H1 (cell line): ENCODE results near the gene NEURL1B. TPM values are rescaled to one million over a fixed set of nuclear protein-coding genes. Genes with fewer than 3 reads are reported as not detected.

Experiments
- CTCF ChIA-PET: fragments of 300-600 bp; sonication (Branson Sonifier 250); formaldehyde crosslinking; loops from one replicate; lab custom pipeline; 2021; ENCODE audit not compliant: partially characterized antibody; lab: Charles Lee
- POLR2A ChIA-PET: fragments of 300-600 bp; sonication (Branson Sonifier 250); formaldehyde crosslinking; loops from one replicate; lab custom pipeline; 2021; ENCODE audit warnings: inconsistent platforms; ENCODE audit not compliant: partially characterized antibody; lab: Charles Lee
- DNase-seq, 2 experiments: peaks; one replicate each; pipeline versions ENCODE4 v3.0.0 to v3.0.0-alpha.2; 2010 to 2022; ENCODE audit warnings: low spot score in 2 of 2, low read depth in 1 of 2, mixed read lengths in 1 of 2
- FAIRE-seq: peaks from 2 replicates; lab custom pipeline; 2011; peaks lifted over from hg19 to GRCh38; lab: Jason Lieb, UNC
- H2AFZ ChIP-seq: 2 replicates; pipeline ENCODE4 v1.8.1; 2012; ENCODE audit warnings: low read length, inconsistent platforms
- H2AK5ac ChIP-seq: 2 replicates; pipeline ENCODE4 v1.6.1; 2013; ENCODE audit warnings: low read depth, low read length
- H2BK120ac ChIP-seq: replicated peaks from 2 replicates; pipeline ENCODE3; 2013; ENCODE audit warnings: low read depth, low read length, inconsistent platforms
- H2BK12ac ChIP-seq: 2 replicates; pipeline ENCODE4 v1.6.1; 2013; ENCODE audit warnings: low read depth, low read length
- H2BK15ac ChIP-seq: 2 replicates; pipeline ENCODE4 v1.6.1; 2013; ENCODE audit warnings: low read length
- H2BK20ac ChIP-seq: 2 replicates; pipeline ENCODE4 v1.6.1; 2013; ENCODE audit warnings: low read length
- H2BK5ac ChIP-seq: 2 replicates; pipeline ENCODE4 v1.6.1; 2013; ENCODE audit warnings: low read depth, low read length
- H3K14ac ChIP-seq: 2 replicates; pipeline ENCODE4 v1.6.1; 2013; ENCODE audit warnings: inconsistent platforms; ENCODE audit not compliant: insufficient read length
- H3K18ac ChIP-seq: 2 replicates; pipeline ENCODE4 v1.6.1; 2013; ENCODE audit warnings: low read length; ENCODE audit errors: extremely low read depth
- H3K23ac ChIP-seq: 2 replicates; pipeline ENCODE4 v1.6.1; 2013; ENCODE audit warnings: inconsistent platforms; ENCODE audit not compliant: insufficient read length
- H3K23me2 ChIP-seq: 2 replicates; pipeline ENCODE4 v1.6.1; 2013; ENCODE audit warnings: low read depth, low read length
- H3K27ac ChIP-seq: 2 replicates; pipeline ENCODE4 v1.6.1; 2011; ENCODE audit warnings: low read depth, low read length, inconsistent platforms
- H3K27me3 ChIP-seq, 4 experiments: replicated peaks in 1 of 4; 1 replicate in 1 of 4; 2 replicates in 3 of 4; pipeline versions ENCODE4 v1.6.1 to v1.8.1; 2011 to 2013; ENCODE audit warnings: low read length in 3 of 4, mild to moderate bottlenecking in 3 of 4, inconsistent platforms in 2 of 4, mixed read lengths in 2 of 4, moderate library complexity in 1 of 4; ENCODE audit not compliant: control insufficient read depth in 3 of 4, insufficient read depth in 3 of 4; ENCODE audit errors: extremely low read depth in 1 of 4
- H3K36me3 ChIP-seq, 4 experiments: 2 replicates each; pipeline versions ENCODE4 v1.6.1 to v1.8.1; 2011 to 2013; ENCODE audit warnings: mild to moderate bottlenecking in 4 of 4, low read length in 3 of 4, moderate library complexity in 2 of 4, control low read depth in 1 of 4, inconsistent platforms in 1 of 4; ENCODE audit not compliant: insufficient read depth in 4 of 4, control insufficient read depth in 2 of 4
- H3K4ac ChIP-seq: replicated peaks from 2 replicates; pipeline ENCODE3; 2013; ENCODE audit warnings: low read length, low read depth, mixed read lengths, inconsistent platforms; ENCODE audit not compliant: insufficient read length
- H3K4me1 ChIP-seq, 4 experiments: replicated peaks in 1 of 4; 1 replicate in 1 of 4; 2 replicates in 3 of 4; pipeline versions ENCODE4 v1.6.1 to v1.8.1; 2011 to 2013; ENCODE audit warnings: low read length in 3 of 4, inconsistent platforms in 2 of 4, mixed read lengths in 1 of 4; ENCODE audit not compliant: insufficient read depth in 4 of 4, control insufficient read depth in 3 of 4
- H3K4me2 ChIP-seq, 2 experiments: 2 replicates each; pipeline versions ENCODE4 v1.6.1 to v1.8.1; 2011 to 2013; ENCODE audit warnings: low read depth in 2 of 2, low read length in 2 of 2, control low read depth in 1 of 2, inconsistent platforms in 1 of 2, mild to moderate bottlenecking in 1 of 2; ENCODE audit not compliant: insufficient read depth in 1 of 2
- H3K4me3 ChIP-seq, 4 experiments: fragments of 200-600, 300-600 bp in 1 of 4; sonication (generic), shearing (Covaris generic), sonication (Bioruptor Twin) in 1 of 4; 2 replicates each; pipeline versions ENCODE4 v1.5.1 to v1.8.1; 2011 to 2016; ENCODE audit warnings: low read length in 4 of 4, low read depth in 3 of 4, control low read depth in 2 of 4, inconsistent platforms in 2 of 4, mild to moderate bottlenecking in 2 of 4, mixed read lengths in 1 of 4, moderate library complexity in 1 of 4; ENCODE audit not compliant: insufficient read depth in 2 of 4; ENCODE audit errors: extremely low read depth in 1 of 4
- H3K56ac ChIP-seq: replicated peaks from 2 replicates; pipeline ENCODE3; 2013; ENCODE audit warnings: low read depth, mild to moderate bottlenecking, mixed read lengths, low read length, inconsistent platforms; ENCODE audit not compliant: insufficient read length
- H3K79me1 ChIP-seq: 2 replicates; pipeline ENCODE4 v1.6.1; 2013; ENCODE audit warnings: low read depth, low read length, control low read depth
- H3K79me2 ChIP-seq, 2 experiments: 2 replicates each; pipeline versions ENCODE4 v1.6.1 to v1.8.1; 2012 to 2013; ENCODE audit warnings: low read length in 2 of 2, mild to moderate bottlenecking in 2 of 2, inconsistent platforms in 1 of 2; ENCODE audit not compliant: insufficient read depth in 2 of 2, control insufficient read depth in 1 of 2
- H3K9ac ChIP-seq, 4 experiments: replicated peaks in 1 of 4; 1 replicate in 1 of 4; 2 replicates in 3 of 4; pipeline versions ENCODE4 v1.6.1 to v1.8.1; 2011 to 2013; ENCODE audit warnings: low read depth in 3 of 4, low read length in 3 of 4, control low read depth in 2 of 4, mild to moderate bottlenecking in 2 of 4, moderate library complexity in 2 of 4, inconsistent platforms in 1 of 4; ENCODE audit errors: extremely low read depth in 1 of 4
- H3K9me3 ChIP-seq, 2 experiments: 2 replicates each; pipeline versions ENCODE4 v1.6.1 to v1.8.1; 2012 to 2013; ENCODE audit warnings: mild to moderate bottlenecking in 2 of 2, moderate library complexity in 2 of 2, control low read depth in 1 of 2, inconsistent platforms in 1 of 2, low read depth in 1 of 2, low read length in 1 of 2, mixed read lengths in 1 of 2; ENCODE audit not compliant: insufficient read depth in 2 of 2
- H4K20me1 ChIP-seq, 2 experiments: replicated peaks in 1 of 2; 2 replicates each; pipeline versions ENCODE3 to v1.8.1; 2011 to 2013; ENCODE audit warnings: inconsistent platforms in 2 of 2, low read length in 2 of 2, mild to moderate bottlenecking in 1 of 2; ENCODE audit not compliant: insufficient read depth in 2 of 2, control insufficient read depth in 1 of 2
- H4K5ac ChIP-seq: 2 replicates; pipeline ENCODE4 v1.6.1; 2013; ENCODE audit warnings: low read length, low read depth, mixed read lengths, inconsistent platforms; ENCODE audit not compliant: insufficient read length
- H4K8ac ChIP-seq: 2 replicates; pipeline ENCODE4 v1.8.0; 2013; ENCODE audit warnings: mild to moderate bottlenecking, moderate library complexity, low read length, inconsistent platforms; ENCODE audit not compliant: insufficient read depth; ENCODE audit errors: extremely low read depth
- H4K91ac ChIP-seq: replicated peaks from 2 replicates; pipeline ENCODE3; 2013; ENCODE audit warnings: low read length, mixed read lengths, inconsistent platforms; ENCODE audit not compliant: insufficient read length
- CHD1 ChIP-seq: IDR thresholded peaks from 2 replicates; pipeline ENCODE4 v1.6.1; 2012; ENCODE audit warnings: low read depth, low read length, improper control_type of control experiment
- GABPA ChIP-seq: IDR thresholded peaks from 2 replicates; pipeline ENCODE4 v1.6.1; 2011; ENCODE audit warnings: mild to moderate bottlenecking, low read length, moderate library complexity, borderline replicate concordance; ENCODE audit not compliant: insufficient read depth
- KDM4A ChIP-seq: IDR thresholded peaks from one replicate; pipeline ENCODE4 v1.7.1; 2012; ENCODE audit warnings: low read depth, mild to moderate bottlenecking, moderate library complexity, low read length, inconsistent platforms; ENCODE audit not compliant: severe bottlenecking
- KDM5A ChIP-seq: fragments of 200-600 bp; IDR thresholded peaks from 2 replicates; pipeline ENCODE4 v1.7.1; 2012; ENCODE audit warnings: mild to moderate bottlenecking, low read length, inconsistent platforms, mixed read lengths
- NANOG ChIP-seq: IDR thresholded peaks from 2 replicates; pipeline ENCODE4 v1.6.1; 2011; ENCODE audit warnings: low read length, low read depth, mild to moderate bottlenecking, inconsistent platforms; ENCODE audit not compliant: insufficient read depth, poor library complexity, severe bottlenecking
- POLR2A ChIP-seq, 2 experiments: IDR thresholded peaks; 1 replicate in 1 of 2; 2 replicates in 1 of 2; pipeline ENCODE4 v1.6.1; 2011; ENCODE audit warnings: low read depth in 2 of 2, low read length in 2 of 2, mild to moderate bottlenecking in 2 of 2; ENCODE audit errors: control extremely low read depth in 1 of 2
- POLR2AphosphoS5 ChIP-seq: IDR thresholded peaks from 2 replicates; pipeline ENCODE4 v1.6.1; 2011; ENCODE audit warnings: low read depth, low read length
- RFX5 ChIP-seq: IDR thresholded peaks from 2 replicates; pipeline ENCODE4 v1.6.1; 2011; ENCODE audit warnings: low read depth, low read length, improper control_type of control experiment, borderline replicate concordance
- SAP30 ChIP-seq: fragments of 300-600 bp; sonication (generic); IDR thresholded peaks from 2 replicates; pipeline ENCODE4 v1.7.1; 2012; ENCODE audit warnings: low read length, moderate library complexity, mild to moderate bottlenecking, inconsistent platforms; ENCODE audit not compliant: insufficient read depth, insufficient replicate concordance
- SIRT6 ChIP-seq: IDR thresholded peaks from one replicate; pipeline ENCODE4 v1.7.1; 2012; ENCODE audit warnings: low read length, inconsistent platforms
- TAF7 ChIP-seq: optimal IDR thresholded peaks from 2 replicates; pipeline ENCODE3; 2011; ENCODE audit warnings: low read depth, mild to moderate bottlenecking, inconsistent platforms, low read length, moderate library complexity, borderline replicate concordance
- ZNF274 ChIP-seq: IDR thresholded peaks from 2 replicates; pipeline ENCODE4 v1.7.0; 2012; ENCODE audit warnings: low read length, borderline replicate concordance; ENCODE audit errors: extremely low read depth
- WGBS, 2 experiments: shearing (Covaris generic) in 1 of 2; methylation state at CpG; one replicate each; pipeline versions ENCODE4 v1.1.6 to v1.1.7; 2013 to 2015; ENCODE audit warnings: low lambda C conversion rate in 2 of 2, mixed read lengths in 2 of 2, inconsistent platforms in 1 of 2, low coverage in 1 of 2, missing lambda C conversion rate in 1 of 2; ENCODE audit not compliant: insufficient replicate concordance in 2 of 2, insufficient coverage in 1 of 2, insufficient read length in 1 of 2; ENCODE audit errors: extremely low coverage in 1 of 2, missing lambda C conversion rate in 1 of 2; 5-methylcytosine and 5-hydroxymethylcytosine counted together
- polyA plus RNA-seq, 7 experiments: library from polyadenylated mRNA; depleted of rRNA in 3 of 7; stranded (reverse) in 5 of 7; unstranded in 2 of 7; fragments of >200 nt in 5 of 7; fragments of 200-250 nt in 2 of 7; gene quantifications; 1 replicate in 5 of 7; 2 replicates in 1 of 7; 4 replicates in 1 of 7; pipeline versions ENCODE4 v1.2.1 to v1.2.3, GENCODE V29; 2011 to 2013; ENCODE audit warnings: missing spikeins in 2 of 7, mixed read lengths in 2 of 7
- total RNA-seq: library from RNA; stranded (reverse); fragmentation: NEBNext Ultra II Directional; extraction: Animal tissue kit (Norgen Biotek cat#: 25700); gene quantifications from 2 replicates; pipeline ENCODE4 v1.2.1, GENCODE V29; 2021

The NEURL1B gene
- total and polyA plus RNA-seq, 2 of the 8 experiments (the other 6 are each of a cell fraction or from before 2014, with no cell fraction given) = 3.3 to 6.1 TPM

GRCh38 chr5:172733131-172733973 lies 92.3 kb downstream of the NEURL1B start:
- Histone ChIP-seq H2BK120ac (no peak overlapping the region), H3K23ac (no peak overlapping the region), H3K36me3 (no peaks in the 10 kb centered on the region), H3K4me3 (no peak overlapping the region), H3K79me2 (no peaks in the 10 kb centered on the region), H2BK20ac (no peak overlapping the region), H3K14ac (no peak overlapping the region), H3K9ac (no peak overlapping the region), H4K91ac (no peak overlapping the region), H3K56ac (no peak overlapping the region), H3K23me2 (peaks cover 1% of the 10 kb centered on the region; the same call in 1 of the 2 replicates), H2BK12ac (no peak overlapping the region), H3K4me2 (no peak overlapping the region), H3K4me1 (no peaks in the 10 kb centered on the region; a peak in 1 of 7 replicates), H3K9me3 (no peaks in the 10 kb centered on the region), H2BK5ac (no peak overlapping the region), H3K27ac (no peak overlapping the region), H3K79me1 (no peaks in the 10 kb centered on the region), H2BK15ac (no peak overlapping the region), H3K4ac (no peak overlapping the region), H4K8ac (peak overlapping the region; percentile 29; the same call in 1 of the 2 replicates), H2AFZ (peak overlapping the region; percentile 70; the same call in 1 of the 2 replicates), H4K20me1 (no peaks in the 10 kb centered on the region), H2AK5ac (no peak overlapping the region), H4K5ac (no peak overlapping the region), H3K27me3 (peaks cover 0 to 2% (median 0%) of the 10 kb centered on the region in 4 experiments; a peak in 1 of 7 replicates), H3K18ac (no peak overlapping the region)
- ChIA-PET CTCF (interaction anchor here (0.5 to 4.0 kb wide), 14 partner anchors 9 to 1889 kb away, joined by 3 to 29 read pairs (median 4); no protein-coding TSS in a partner anchor), POLR2A (interaction anchor here (1.4 to 2.9 kb wide), 2 partner anchors 19 to 38 kb away, joined by 3 to 14 read pairs; partner anchors contain the start of gene DUSP1)
- 87% methylated on average over 17 of the region's 17 CpGs; no CpG with 5 or more reads in 1 of the 2 experiments for WGBS, 2 experiments
- DNase-seq (no peak), FAIRE-seq (no peak)
- TF ChIP-seq RFX5 (no peak), KDM5A (no peak), NANOG (no peak), GABPA (no peak), SAP30 (no peak), POLR2AphosphoS5 (no peak), SIRT6 (no peak), POLR2A (IDR thresholded peaks at IDR 0.05; ENCODE audit: control extremely low read depth in 1 of 2, low read depth in 2 of 2, low read length in 2 of 2) (no peak), CHD1 (no peak), KDM4A (no peak), TAF7 (no peak), ZNF274 (no peak)
